Measurements from ENCODE around the gene NFIX.

NFIX gene

DNA sequence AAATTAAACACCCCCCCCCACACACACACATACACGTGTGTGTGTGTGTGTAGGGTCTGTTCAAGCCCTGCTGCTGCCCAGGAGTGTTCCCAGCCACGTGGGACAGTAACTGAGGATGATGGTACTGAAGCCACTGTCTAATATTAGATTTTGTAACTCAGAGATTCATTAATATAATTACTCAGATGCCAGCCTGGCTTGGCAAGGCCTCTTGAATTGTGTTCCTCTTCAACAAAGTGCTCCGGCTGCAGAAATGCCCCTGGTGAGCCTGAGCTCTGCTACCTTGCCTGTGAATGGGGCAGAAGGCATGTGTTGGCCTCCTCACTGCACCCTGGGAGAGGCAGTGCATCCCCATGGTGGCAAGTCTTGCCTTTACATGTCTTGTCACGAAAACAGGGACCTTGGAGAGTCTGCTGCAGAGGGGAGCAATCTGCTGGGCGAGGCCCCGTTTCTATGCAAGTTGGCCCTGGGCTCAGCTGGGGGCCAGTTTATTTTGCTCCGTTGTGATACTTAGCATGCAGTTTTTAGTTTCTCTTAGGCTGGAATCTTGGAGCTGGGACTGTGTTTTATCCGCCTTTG, 44.0 kb downstream of the NFIX start:
- DNase-seq: no peak

DNA sequence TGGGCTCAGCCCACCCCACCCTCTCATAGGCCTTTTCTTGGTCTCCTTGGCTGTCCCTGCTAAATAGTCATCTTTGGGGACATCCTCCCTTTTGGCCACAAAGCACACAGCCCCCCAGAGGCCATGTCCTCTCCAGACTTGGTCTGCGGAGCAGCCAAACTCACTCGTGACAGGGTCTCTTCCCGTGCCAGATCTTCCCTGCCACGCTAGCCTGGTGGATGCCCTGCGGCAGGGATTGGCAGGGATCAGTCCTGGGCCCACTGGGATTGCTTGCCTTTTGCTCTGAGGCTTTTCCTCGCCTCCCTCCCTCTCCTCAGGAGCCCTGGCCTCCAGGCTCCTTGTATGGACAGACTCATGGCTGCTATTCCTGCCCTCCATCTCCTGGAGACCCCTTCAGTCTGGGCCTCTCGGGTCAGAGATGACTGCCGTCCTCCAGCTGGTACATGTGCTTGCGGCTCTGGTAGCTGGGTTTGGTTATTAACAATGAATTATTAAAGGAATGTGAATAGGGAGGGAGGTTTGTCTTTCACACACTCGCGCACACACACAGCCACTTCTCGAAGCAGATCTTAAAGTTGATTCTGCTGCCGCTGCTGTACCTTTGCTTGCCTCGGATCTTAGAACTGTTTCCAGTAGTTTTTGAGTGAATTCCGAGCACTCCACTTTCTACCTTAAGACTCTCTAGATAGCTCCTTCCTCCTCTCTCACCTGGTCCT, 45.1 kb downstream of the NFIX start:
- no peak for DNase-seq

DNA sequence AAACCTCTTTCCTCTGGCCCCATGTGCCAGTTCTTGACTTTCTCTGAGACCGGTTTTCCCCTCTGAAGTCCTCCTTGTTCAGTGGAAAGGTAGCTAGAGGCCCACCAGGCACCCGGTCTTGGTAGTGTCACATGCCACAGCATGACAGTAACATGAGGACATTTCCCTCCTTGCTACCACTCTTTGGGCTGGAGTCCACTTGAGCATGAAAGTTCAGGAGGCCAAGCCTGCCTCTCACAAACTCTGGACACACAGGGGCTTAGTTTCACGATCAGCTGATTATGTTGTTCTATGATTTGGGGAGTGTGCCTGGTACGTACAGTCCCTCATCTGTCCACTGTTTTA, 45.6 kb downstream of the NFIX start:
- DNase-seq: no peak

- DNase-seq: no peak
These were observed 47.3 kb downstream of the NFIX start for GRCh38 chr19:13042443-13043130.

GRCh38 chr19:13043285-13043684, 48.0 kb downstream of the NFIX start:
- no peak for DNase-seq

DNA sequence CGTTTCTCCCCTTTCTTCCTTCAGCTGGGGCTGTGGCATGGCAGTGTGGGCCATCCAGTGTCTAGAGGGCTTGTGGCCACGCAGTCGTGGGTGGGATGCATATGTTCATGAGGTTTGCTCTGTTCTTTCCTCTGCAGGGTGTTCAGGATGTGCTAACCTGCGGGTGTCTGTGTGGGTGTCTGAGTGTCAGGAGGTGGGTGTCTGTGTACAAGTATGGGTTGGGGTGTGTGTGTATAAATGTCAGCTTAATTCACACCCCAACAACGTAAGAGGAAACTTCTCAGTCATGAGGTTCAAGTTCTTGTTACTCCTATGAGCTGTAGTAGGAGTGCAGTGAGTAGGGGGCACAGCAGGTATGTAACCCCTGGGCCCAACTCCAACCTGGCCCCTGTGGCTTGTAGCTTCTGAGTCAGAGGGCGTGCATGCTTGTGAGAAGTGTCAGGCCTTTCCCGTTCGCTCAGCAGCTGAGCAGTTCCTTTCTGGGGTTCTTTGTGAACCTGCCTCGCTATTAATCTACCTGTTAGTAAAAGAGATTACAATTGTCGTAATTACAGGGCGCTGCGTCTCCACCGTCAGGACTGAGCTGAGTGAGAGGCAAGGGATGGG, 49.1 kb downstream of the NFIX start:
- no peak for DNase-seq

- DNase-seq: no peak
These were observed 50.5 kb downstream of the NFIX start for GRCh38 chr19:13045812-13046211.

DNA sequence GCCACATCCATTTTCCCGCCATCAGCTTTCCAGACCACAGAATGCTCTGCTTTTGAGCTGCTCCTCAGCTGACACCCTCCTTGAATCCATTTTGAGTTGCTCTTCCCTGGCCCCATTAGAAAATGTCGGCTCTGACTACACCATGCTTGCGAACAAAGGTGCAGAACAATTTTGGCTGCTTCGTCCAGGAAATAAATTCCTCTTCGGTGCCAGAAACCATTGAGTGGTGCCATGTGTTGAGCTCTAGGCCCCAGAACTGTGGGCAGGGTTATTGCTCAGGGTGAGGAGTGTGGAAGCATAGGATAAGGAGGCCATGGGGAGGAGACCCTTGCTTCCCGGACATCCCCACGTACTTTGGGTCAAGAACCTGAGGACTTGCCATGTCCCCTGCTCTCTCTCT, 52.1 kb downstream of the NFIX start:
- DNase-seq: no peak

DNA sequence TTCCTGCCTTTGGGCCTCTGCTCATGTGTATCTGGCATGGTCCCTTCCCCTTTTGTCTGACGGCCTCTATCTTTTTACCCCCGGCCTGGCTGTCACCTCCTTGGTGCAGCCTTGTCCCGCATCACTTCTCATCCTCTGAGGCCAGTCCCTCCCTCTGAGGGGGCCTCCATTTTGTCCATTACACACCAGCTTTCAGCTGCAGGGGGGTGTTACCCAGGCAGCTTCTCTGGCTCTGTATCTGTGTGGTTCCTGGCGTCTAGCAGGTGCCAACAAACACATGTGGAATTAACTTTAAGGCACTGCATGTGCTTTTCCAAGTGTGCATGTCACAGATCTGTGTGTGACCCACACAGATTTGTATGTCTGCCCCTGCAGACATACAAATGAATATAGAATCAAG, 55.0 kb downstream of the NFIX start:
- DNase-seq: no peak

DNA sequence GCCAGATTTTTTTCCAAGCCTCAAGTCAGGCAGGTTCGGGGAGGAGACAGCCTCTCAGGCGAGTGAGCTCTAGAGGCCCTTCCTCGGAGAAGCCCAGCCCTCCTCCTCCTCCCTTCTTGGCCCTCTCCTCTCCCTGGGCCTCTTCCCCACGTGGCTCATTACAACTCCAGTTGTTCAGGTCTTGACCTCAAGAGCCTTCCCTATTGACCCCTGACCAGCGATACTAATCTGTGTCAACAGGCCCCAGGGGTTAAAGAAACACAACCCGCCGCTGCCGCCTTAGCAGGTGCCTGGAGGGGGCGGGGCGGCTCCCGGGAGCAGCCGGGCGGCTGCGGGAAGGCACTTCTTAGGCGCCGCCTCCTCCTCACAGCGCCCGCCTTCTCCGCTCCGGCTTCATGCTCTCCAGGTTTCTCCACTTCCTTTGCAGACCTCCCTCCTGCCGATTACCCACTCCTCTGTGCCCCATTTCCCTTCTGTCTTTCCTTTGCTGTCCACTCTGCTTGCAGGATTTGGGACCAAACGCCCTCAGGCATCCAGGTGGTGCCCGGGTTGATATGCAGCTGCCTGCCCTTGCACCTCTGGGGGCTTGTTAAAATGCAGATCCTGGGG, 56.4 kb downstream of the NFIX start:
- no peak for DNase-seq

DNA sequence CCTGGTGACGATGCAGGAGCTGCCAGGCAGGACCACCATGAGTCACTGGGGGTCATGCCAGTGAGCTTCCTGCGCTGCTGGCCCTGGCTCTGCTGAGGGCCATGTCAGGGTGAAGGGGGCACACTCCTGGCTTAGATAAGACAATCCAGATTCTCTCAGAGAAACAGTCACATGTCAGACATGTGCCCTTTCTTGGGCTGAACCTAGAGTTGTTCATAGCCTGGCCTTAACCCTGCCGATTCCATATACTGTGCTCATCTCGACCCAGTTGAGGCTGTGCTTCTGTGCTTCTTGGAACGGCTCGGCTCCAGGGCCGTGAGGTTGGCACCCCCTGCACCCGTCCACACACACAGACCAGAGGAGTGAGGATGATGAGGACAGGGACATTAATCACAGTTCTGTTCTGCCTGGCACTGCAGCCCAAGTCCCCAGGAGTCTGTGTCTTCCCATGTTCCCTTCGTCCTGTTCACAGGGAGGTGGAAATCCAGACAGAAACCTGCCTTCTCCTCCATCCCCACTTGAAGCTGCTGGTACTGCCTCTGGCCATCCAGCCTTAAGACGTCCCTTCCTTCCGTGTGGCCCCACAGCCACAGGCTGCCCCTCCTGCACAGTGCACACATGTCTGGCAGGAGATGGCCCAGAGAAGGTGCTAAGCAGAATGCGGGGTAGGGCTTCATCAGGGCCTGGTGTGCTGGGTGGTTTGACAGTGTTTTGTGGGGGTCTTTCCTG, 57.3 kb downstream of the NFIX start:
- no peak for DNase-seq

GRCh38 chr19:13053238-13053637, 58.0 kb downstream of the NFIX start:
- no peak for DNase-seq

DNA sequence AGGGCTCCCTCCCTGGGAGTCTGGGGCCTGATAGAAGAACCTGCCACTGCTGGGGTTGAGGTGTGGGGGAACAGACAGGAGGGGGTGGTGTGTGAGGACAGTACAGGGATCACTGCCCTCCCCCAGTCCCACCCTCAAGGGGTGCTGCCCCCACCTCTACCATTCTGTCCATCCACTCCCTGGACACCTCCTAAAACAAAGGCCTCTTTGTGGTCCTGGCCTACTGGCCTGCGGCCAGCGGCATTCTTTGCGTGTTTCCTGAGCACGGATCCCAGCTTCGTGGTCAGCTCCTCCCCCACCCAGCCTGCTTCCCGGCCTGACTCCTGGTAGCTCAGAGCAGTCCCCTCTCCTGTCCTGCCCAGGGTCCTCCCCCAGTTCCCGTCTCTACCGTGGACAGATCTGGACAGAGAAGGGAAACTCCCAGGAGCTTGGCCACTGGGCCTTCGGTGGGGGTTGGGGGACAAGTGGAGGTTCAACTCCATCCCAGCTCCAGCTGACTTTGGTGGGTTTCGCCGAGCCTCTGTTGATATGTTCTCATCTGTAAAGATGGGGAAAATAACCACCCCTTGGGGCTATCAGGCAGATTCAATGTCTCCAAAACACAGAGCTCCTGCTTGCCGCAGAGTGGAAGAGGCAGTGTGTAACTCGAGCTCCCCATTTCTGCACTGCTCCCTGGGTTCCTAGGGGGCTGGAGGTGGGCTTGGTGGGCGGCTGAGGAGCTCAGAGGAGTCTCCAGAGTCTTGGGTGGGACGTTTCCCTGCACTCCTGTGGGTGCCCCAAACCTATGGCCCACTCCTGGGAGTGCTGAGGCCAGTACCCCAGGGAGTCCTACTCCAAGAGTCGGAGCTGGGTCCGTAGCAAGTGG, 58.7 kb downstream of the NFIX start:
- DNase-seq: peak; percentile 88

DNA sequence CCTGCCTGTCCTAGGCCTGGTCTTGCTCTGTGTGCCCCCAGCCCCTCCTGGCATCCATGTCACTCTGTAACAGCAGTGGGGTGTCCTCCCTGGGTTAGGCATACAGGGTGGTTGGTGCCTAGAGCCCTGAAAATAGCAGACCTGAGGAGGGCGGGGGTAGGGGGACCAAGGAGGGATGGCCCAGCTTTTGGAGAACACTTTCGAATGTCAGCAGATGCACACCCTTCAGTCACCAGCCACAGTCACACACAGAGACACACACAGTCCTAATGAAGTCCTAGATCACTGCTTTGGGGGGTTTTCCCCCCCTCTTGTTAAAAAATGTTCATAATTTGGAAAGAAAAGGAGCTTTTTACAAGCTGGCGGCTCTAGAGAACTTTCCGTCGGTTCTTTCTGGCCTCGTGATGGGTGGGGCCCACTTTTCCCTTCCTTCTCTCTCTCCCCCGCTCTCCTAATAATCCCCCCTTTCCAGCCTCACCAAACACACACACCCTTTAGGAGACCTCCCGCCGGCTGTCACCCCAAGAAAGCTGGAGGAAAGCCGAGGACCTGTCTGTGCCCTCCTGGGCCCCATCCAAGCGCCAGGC, 59.4 kb downstream of the NFIX start:
- DNase-seq: no peak

DNA sequence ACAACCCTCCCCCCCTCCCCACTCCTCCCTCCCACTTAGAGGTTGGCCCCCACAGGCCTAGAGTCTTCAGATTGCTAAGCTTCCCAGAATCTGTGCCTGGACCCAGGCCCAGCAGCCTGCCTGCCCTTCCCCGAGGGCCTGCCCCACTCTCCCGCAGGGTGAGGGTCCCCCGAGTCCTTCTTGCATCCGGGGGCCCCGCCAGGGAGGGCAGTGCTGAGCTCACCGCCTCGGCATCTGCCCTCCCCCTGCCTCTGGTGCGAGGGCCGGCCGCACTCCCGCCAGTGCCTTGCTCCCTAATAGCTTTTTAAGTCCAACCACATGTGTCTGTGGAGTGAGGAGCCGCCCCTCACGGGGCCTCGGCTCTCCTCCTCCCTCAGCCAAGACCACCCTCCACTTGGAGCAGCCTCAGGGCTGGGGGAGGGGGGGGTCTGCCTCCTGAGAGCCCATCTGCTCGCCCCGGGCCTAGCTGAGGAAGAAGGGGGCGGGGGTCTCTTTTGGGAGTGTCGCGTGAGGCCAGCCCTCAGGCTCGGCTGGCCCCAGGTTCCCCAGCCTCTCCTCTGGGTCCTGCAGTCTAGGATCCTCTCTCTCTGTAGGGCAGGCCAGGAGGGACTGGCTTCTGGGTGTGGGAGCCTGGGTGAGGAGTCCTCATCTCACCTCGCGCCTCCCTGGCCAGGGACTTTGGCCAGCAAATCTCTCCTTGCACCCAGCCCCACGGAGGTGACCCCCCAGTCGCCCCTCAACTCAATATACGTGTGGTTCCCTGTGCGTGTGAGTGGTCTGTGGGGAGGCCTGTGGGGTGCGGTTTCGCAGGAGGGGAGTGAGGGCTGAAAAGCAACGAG, 60.2 kb downstream of the NFIX start:
- peak; percentile 91 for DNase-seq

DNA sequence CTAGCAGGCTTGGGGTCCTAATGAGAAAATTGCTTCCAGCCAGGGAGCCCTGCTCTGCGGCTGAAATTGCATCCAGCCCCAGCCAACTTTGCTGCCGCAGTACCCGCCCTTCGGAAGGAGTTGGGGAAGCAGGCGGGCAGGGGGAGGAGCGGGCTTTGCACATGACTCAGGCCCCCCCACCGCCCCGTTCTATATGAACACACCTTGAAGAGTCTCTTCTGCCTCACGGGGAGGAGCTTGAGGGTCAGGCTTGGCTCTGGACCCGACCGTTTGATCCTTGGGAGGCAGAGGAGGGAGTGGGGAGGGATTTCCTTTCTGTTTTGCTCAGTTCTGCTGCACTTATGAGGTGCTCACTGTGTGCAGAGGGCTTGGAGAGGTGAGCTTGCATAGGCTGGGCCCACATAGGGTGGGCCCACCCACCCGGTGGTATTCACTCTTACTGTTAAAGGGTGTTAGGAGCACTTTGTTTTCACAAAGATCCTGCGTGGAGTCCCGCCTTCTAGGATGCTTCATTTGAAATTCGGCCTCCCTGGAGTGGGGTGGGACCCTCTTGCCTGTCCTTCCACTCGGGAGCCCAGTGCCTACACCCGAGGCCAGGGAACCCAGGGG, 60.9 kb downstream of the NFIX start:
- DNase-seq: peak; percentile 82

DNA sequence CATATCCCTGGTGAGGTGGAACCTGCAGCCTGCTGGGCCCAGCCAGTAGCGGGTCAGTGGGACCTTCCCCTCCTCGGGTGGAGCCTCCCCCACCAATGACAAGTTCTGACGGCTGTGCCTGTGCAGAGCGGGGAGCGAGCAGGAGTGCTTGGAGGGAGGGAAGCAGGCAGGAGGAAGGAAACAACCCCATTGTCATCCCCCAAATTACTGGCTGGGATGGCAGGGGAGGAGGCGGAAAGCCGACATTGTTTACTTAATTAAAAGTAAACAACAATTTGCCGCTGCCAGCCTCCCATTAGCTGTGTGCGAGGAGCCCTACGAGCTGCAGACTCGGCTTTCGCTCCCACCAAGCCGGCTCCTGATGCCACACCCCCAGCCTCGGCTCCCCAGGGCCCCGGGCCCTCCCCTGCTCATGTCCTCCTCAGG, 61.9 kb downstream of the NFIX start:
- no peak for DNase-seq

DNA sequence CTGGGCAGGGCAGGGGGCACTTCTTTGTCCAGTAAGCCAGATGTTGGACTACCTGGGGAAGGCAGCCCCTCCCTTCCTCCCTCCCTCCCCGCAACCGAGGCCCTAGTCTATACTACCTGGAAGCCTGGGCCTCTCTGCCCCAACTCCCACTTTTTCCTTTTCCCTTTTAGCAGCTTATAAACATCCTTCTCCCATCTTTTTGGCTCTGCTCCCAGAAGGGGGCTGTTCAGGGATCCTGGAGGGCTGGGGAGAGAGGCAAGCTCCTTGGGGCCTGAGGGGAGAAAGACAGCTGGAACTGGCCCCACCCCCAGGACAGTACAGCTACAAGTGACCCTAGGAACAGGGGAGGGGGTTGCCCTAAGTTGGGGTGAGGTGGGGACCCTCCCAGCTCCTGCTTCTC, 62.5 kb downstream of the NFIX start:
- no peak for DNase-seq

- DNase-seq: no peak
These were observed 63.8 kb downstream of the NFIX start for GRCh38 chr19:13058951-13059660.
